WTC11 (cell line): Measurements from ENCODE around the gene STK38L. TPM values are rescaled to one million over a fixed set of nuclear protein-coding genes. Genes with fewer than 3 reads are reported as not detected.

Experiments used
- ATAC-seq: fragments of 200-7000 bp; cut with Tn5 transposase; 2 replicates; pipeline ENCODE4 v1.10.0; 2021; ENCODE audit warnings: mild to moderate bottlenecking, moderate library complexity
- CTCF ChIA-PET: fragments of 300-600 bp; sonication (Branson Sonifier 250); formaldehyde crosslinking; loops from one replicate; lab custom pipeline; 2021; ENCODE audit warnings: antibody characterized with exemption; lab: Charles Lee
- POLR2A ChIA-PET: fragments of 350-600 bp; sonication (Branson Sonifier 250); formaldehyde crosslinking; loops from one replicate; lab custom pipeline; 2021; ENCODE audit warnings: antibody characterized with exemption; lab: Charles Lee
- DNase-seq: peaks from one replicate; pipeline ENCODE4 v3.0.0; 2021; ENCODE audit warnings: low spot score
- H3K27ac Mint-ChIP-seq: 2 replicates; pipeline ENCODE4 v1.8.0; 2021; ENCODE audit warnings: mixed read lengths
- H3K27me3 Mint-ChIP-seq: 2 replicates; pipeline ENCODE4 v1.8.0; 2021; ENCODE audit warnings: low read depth, mild to moderate bottlenecking, moderate library complexity, mixed read lengths
- H3K36me3 Mint-ChIP-seq: 2 replicates; pipeline ENCODE4 v1.8.0; 2021; ENCODE audit warnings: mixed read lengths
- H3K4me1 Mint-ChIP-seq: 2 replicates; pipeline ENCODE4 v1.8.0; 2022; ENCODE audit warnings: mixed read lengths
- H3K4me3 Mint-ChIP-seq: 2 replicates; pipeline ENCODE4 v1.8.0; 2021; ENCODE audit warnings: mild to moderate bottlenecking, moderate library complexity, mixed read lengths
- H3K9me3 Mint-ChIP-seq: 2 replicates; pipeline ENCODE4 v1.8.0; 2021; ENCODE audit warnings: mixed read lengths
- ARID4B ChIP-seq: sonication (generic); formaldehyde crosslinking; IDR thresholded peaks from 2 replicates; pipeline ENCODE4 v1.8.0; 2023; ENCODE audit warnings: missing genetic modification reagents, mild to moderate bottlenecking, borderline replicate concordance
- ATF1 ChIP-seq: sonication (generic); formaldehyde crosslinking; IDR thresholded peaks from 2 replicates; pipeline ENCODE4 v1.8.1; 2023; ENCODE audit warnings: mild to moderate bottlenecking, moderate library complexity, missing genetic modification reagents
- CREB1 ChIP-seq: sonication (generic); formaldehyde crosslinking; IDR thresholded peaks from 2 replicates; pipeline ENCODE4 v1.8.0; 2023; ENCODE audit warnings: mild to moderate bottlenecking, missing genetic modification reagents
- ETV6 ChIP-seq: sonication (generic); formaldehyde crosslinking; IDR thresholded peaks from 2 replicates; pipeline ENCODE4 v1.8.1; 2022; ENCODE audit warnings: mild to moderate bottlenecking, missing genetic modification reagents
- GABPB1 ChIP-seq: sonication (generic); formaldehyde crosslinking; IDR thresholded peaks from 2 replicates; pipeline ENCODE4 v1.8.1; 2023; ENCODE audit warnings: mild to moderate bottlenecking, missing genetic modification reagents
- HMGA2 ChIP-seq: fragments of 250-450 bp; sonication (Bioruptor Pico); IDR thresholded peaks from 2 replicates; pipeline ENCODE4 v1.4.0; 2021; ENCODE audit warnings: mild to moderate bottlenecking, moderate library complexity
- IRF1 ChIP-seq: sonication (generic); formaldehyde crosslinking; IDR thresholded peaks from 2 replicates; pipeline ENCODE4 v1.8.0; 2023; ENCODE audit warnings: missing genetic modification reagents
- JUN ChIP-seq: sonication (generic); formaldehyde crosslinking; IDR thresholded peaks from 2 replicates; pipeline ENCODE4 v1.8.0; 2023; ENCODE audit warnings: mild to moderate bottlenecking, missing genetic modification reagents
- KAT7 ChIP-seq: sonication (generic); formaldehyde crosslinking; IDR thresholded peaks from 2 replicates; pipeline ENCODE4 v1.8.1; 2023; ENCODE audit warnings: missing genetic modification reagents, mild to moderate bottlenecking, borderline replicate concordance
- MAX ChIP-seq: sonication (generic); formaldehyde crosslinking; IDR thresholded peaks from 2 replicates; pipeline ENCODE4 v1.8.0; 2022; ENCODE audit warnings: mild to moderate bottlenecking, missing genetic modification reagents
- MXD4 ChIP-seq: fragments of 250-450 bp; sonication (Bioruptor Pico); IDR thresholded peaks from 2 replicates; pipeline ENCODE4 v1.8.0; 2021; ENCODE audit warnings: mild to moderate bottlenecking, moderate library complexity, borderline replicate concordance
- PRRX2 ChIP-seq: fragments of 250-450 bp; sonication (Bioruptor Pico); IDR thresholded peaks from 2 replicates; pipeline ENCODE4 v1.8.0; 2021; ENCODE audit warnings: mild to moderate bottlenecking
- SP1 ChIP-seq: sonication (generic); formaldehyde crosslinking; conservative IDR thresholded peaks from 2 replicates; pipeline ENCODE4 v1.8.1; 2022; ENCODE audit warnings: missing genetic modification reagents
- TEAD1 ChIP-seq: sonication (generic); formaldehyde crosslinking; IDR thresholded peaks from 2 replicates; pipeline ENCODE4 v1.8.0; 2022; ENCODE audit warnings: mild to moderate bottlenecking, missing genetic modification reagents
- TP53 ChIP-seq: sonication (generic); formaldehyde crosslinking; IDR thresholded peaks from 2 replicates; pipeline ENCODE4 v1.8.1; 2023; ENCODE audit warnings: mild to moderate bottlenecking, missing genetic modification reagents
- total RNA-seq: library from RNA; stranded (reverse); gene quantifications from 3 replicates; pipeline ENCODE4 v1.2.3, GENCODE V29; 2021
- TF ChIP-seq, protein P1 (sequence below): sonication (generic); formaldehyde crosslinking; IDR thresholded peaks from 2 replicates; pipeline ENCODE4 v1.8.1; 2023; ENCODE audit warnings: mild to moderate bottlenecking, missing genetic modification reagents, borderline replicate concordance
- TF ChIP-seq, protein P2 (sequence below): fragments of 250-450 bp; sonication (Bioruptor Pico); IDR thresholded peaks from 2 replicates; pipeline ENCODE4 v2.1.2; 2022; ENCODE audit warnings: mild to moderate bottlenecking, moderate library complexity
- TF ChIP-seq, protein P3 (sequence below): sonication (generic); formaldehyde crosslinking; IDR thresholded peaks from 2 replicates; pipeline ENCODE4 v1.8.1; 2022; ENCODE audit warnings: mild to moderate bottlenecking, missing genetic modification reagents, moderate library complexity, borderline replicate concordance
- TF ChIP-seq, protein P4 (sequence below): sonication (generic); formaldehyde crosslinking; IDR thresholded peaks from 2 replicates; pipeline ENCODE4 v1.8.1; 2023; ENCODE audit warnings: mild to moderate bottlenecking, missing genetic modification reagents, moderate library complexity
- TF ChIP-seq, protein P5 (sequence below): fragments of 200-600 bp; IDR thresholded peaks from 2 replicates; pipeline ENCODE4 v1.8.0; 2022; ENCODE audit warnings: antibody characterized with exemption
- TF ChIP-seq, protein P6 (sequence below): sonication (generic); formaldehyde crosslinking; IDR thresholded peaks from 2 replicates; pipeline ENCODE4 v1.8.0; 2022; ENCODE audit warnings: mild to moderate bottlenecking, missing genetic modification reagents

The STK38L gene
- total RNA-seq, 1 experiment from 2014 or later: 47.2 TPM

- CTCF ChIA-PET: no interaction called here
- H3K27ac Mint-ChIP-seq: no peak overlapping the region
- no peak overlapping the region for H3K4me3 Mint-ChIP-seq
- no peak for TF ChIP-seq ARID4B (CRISPR knock-in tag)
- TF ChIP-seq, protein P1, sequence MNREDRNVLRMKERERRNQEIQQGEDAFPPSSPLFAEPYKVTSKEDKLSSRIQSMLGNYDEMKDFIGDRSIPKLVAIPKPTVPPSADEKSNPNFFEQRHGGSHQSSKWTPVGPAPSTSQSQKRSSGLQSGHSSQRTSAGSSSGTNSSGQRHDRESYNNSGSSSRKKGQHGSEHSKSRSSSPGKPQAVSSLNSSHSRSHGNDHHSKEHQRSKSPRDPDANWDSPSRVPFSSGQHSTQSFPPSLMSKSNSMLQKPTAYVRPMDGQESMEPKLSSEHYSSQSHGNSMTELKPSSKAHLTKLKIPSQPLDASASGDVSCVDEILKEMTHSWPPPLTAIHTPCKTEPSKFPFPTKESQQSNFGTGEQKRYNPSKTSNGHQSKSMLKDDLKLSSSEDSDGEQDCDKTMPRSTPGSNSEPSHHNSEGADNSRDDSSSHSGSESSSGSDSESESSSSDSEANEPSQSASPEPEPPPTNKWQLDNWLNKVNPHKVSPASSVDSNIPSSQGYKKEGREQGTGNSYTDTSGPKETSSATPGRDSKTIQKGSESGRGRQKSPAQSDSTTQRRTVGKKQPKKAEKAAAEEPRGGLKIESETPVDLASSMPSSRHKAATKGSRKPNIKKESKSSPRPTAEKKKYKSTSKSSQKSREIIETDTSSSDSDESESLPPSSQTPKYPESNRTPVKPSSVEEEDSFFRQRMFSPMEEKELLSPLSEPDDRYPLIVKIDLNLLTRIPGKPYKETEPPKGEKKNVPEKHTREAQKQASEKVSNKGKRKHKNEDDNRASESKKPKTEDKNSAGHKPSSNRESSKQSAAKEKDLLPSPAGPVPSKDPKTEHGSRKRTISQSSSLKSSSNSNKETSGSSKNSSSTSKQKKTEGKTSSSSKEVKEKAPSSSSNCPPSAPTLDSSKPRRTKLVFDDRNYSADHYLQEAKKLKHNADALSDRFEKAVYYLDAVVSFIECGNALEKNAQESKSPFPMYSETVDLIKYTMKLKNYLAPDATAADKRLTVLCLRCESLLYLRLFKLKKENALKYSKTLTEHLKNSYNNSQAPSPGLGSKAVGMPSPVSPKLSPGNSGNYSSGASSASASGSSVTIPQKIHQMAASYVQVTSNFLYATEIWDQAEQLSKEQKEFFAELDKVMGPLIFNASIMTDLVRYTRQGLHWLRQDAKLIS: no peak
- TF ChIP-seq GABPB1 (CRISPR knock-in tag): no peak
- TF ChIP-seq MAX (CRISPR knock-in tag): no peak
- TF ChIP-seq, protein P2, sequence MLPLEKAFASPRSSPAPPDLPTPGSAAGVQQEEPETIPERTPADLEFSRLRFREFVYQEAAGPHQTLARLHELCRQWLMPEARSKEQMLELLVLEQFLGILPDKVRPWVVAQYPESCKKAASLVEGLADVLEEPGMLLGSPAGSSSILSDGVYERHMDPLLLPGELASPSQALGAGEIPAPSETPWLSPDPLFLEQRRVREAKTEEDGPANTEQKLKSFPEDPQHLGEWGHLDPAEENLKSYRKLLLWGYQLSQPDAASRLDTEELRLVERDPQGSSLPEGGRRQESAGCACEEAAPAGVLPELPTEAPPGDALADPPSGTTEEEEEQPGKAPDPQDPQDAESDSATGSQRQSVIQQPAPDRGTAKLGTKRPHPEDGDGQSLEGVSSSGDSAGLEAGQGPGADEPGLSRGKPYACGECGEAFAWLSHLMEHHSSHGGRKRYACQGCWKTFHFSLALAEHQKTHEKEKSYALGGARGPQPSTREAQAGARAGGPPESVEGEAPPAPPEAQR (CRISPR knock-in tag): no peak
- no peak for TF ChIP-seq SP1 (CRISPR knock-in tag)
- TF ChIP-seq HMGA2 (CRISPR knock-in tag): no peak
- TF ChIP-seq, all 79 proteins: peak for 0
- ATAC-seq (no peak), DNase-seq (no peak)
- no peaks in the 10 kb centered on the region for H3K27me3 Mint-ChIP-seq
- no peaks in the 10 kb centered on the region for H3K36me3 Mint-ChIP-seq
- H3K4me1 Mint-ChIP-seq: peaks cover 51% of the 10 kb centered on the region
- H3K9me3 Mint-ChIP-seq: no peaks in the 10 kb centered on the region
- POLR2A ChIA-PET: interaction anchor here (0.7 kb wide), 1 partner anchor 11 kb away, joined by 3 read pairs; no protein-coding TSS in a partner anchor
Observed at GRCh38 chr12:27345376-27345775, 101.3 kb downstream of the STK38L start.

DNA sequence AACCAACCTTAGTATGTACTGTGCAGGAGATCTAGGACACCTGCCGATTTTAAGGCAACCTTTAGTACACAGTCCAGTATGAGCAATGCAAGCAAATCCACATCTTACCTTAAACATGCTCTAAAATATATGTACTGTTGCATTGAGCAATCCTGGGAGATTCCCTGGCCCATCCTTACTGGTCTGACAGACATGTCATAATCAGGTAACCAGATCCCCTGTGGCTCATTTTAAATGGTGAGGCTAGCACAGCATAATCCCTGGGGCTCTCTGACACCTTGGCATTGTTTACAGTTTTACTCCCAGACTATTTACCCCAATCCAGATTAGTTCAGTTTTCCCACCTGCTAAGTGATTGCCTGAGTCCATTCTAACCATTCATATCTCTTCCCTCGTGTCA is 103.7 kb downstream of the STK38L start:
- Mint-ChIP-seq H3K4me1 (peaks cover 46% of the 10 kb centered on the region), H3K4me3 (no peak overlapping the region), H3K9me3 (no peaks in the 10 kb centered on the region), H3K27me3 (no peaks in the 10 kb centered on the region), H3K36me3 (no peaks in the 10 kb centered on the region), H3K27ac (no peak overlapping the region)
- CTCF ChIA-PET: no interaction called here
- no peak; the same call in 1 of the 2 replicates for ATAC-seq
- no peak for DNase-seq
- TF ChIP-seq, protein P3, sequence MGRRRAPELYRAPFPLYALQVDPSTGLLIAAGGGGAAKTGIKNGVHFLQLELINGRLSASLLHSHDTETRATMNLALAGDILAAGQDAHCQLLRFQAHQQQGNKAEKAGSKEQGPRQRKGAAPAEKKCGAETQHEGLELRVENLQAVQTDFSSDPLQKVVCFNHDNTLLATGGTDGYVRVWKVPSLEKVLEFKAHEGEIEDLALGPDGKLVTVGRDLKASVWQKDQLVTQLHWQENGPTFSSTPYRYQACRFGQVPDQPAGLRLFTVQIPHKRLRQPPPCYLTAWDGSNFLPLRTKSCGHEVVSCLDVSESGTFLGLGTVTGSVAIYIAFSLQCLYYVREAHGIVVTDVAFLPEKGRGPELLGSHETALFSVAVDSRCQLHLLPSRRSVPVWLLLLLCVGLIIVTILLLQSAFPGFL (CRISPR knock-in tag): no peak
- no peak for TF ChIP-seq MXD4 (CRISPR knock-in tag)
- TF ChIP-seq, protein P4, sequence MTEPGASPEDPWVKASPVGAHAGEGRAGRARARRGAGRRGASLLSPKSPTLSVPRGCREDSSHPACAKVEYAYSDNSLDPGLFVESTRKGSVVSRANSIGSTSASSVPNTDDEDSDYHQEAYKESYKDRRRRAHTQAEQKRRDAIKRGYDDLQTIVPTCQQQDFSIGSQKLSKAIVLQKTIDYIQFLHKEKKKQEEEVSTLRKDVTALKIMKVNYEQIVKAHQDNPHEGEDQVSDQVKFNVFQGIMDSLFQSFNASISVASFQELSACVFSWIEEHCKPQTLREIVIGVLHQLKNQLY: no peak
- TF ChIP-seq TP53 (CRISPR knock-in tag): no peak
- no peak for TF ChIP-seq ATF1 (CRISPR knock-in tag)
- no peak for TF ChIP-seq ETV6 (CRISPR knock-in tag)
- TF ChIP-seq CREB1 (CRISPR knock-in tag): no peak
- TF ChIP-seq IRF1 (CRISPR knock-in tag): no peak
- TF ChIP-seq PRRX2 (CRISPR knock-in tag): no peak
- TF ChIP-seq, protein P5, sequence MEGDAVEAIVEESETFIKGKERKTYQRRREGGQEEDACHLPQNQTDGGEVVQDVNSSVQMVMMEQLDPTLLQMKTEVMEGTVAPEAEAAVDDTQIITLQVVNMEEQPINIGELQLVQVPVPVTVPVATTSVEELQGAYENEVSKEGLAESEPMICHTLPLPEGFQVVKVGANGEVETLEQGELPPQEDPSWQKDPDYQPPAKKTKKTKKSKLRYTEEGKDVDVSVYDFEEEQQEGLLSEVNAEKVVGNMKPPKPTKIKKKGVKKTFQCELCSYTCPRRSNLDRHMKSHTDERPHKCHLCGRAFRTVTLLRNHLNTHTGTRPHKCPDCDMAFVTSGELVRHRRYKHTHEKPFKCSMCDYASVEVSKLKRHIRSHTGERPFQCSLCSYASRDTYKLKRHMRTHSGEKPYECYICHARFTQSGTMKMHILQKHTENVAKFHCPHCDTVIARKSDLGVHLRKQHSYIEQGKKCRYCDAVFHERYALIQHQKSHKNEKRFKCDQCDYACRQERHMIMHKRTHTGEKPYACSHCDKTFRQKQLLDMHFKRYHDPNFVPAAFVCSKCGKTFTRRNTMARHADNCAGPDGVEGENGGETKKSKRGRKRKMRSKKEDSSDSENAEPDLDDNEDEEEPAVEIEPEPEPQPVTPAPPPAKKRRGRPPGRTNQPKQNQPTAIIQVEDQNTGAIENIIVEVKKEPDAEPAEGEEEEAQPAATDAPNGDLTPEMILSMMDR: no peak
- TF ChIP-seq, protein P6, sequence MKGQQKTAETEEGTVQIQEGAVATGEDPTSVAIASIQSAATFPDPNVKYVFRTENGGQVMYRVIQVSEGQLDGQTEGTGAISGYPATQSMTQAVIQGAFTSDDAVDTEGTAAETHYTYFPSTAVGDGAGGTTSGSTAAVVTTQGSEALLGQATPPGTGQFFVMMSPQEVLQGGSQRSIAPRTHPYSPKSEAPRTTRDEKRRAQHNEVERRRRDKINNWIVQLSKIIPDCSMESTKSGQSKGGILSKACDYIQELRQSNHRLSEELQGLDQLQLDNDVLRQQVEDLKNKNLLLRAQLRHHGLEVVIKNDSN (CRISPR knock-in tag): no peak
- TF ChIP-seq JUN (CRISPR knock-in tag): no peak
- TF ChIP-seq TEAD1 (CRISPR knock-in tag): no peak
- TF ChIP-seq KAT7 (CRISPR knock-in tag): no peak
- POLR2A ChIA-PET: no interaction called here
